Measurements from ENCODE around the gene PPP1R13B.

- TF ChIP-seq CTCF (IDR thresholded peaks at IDR 0.05; ENCODE audit: poor library complexity) (no peak), EZH2 (IDR thresholded peaks at IDR 0.05; ENCODE audit: borderline replicate concordance) (no peak)
Measured at GRCh38 chr14:103726474-103726873, 120.9 kb downstream of the PPP1R13B start.
